ENCODE data around the gene ZBTB16.

ZBTB16 gene

GRCh38 chr11:114059278-114059983, at the start of gene ZBTB16:
ZBTB16 (plus strand) TSS chr11:114059711; CDS start chr11:114063301, 3,590 bp downstream.
- peak; percentile 48 to 97 (median 90) for DNase-seq

GRCh38 chr11:114010931-114011330, 48.6 kb upstream of the ZBTB16 start:
- DNase-seq = no peak

GRCh38 chr11:114011443-114011842, 48.1 kb upstream of the ZBTB16 start:
- no peak for DNase-seq

- DNase-seq = no peak
These were observed 44.4 kb upstream of the ZBTB16 start for GRCh38 chr11:114015117-114015516.

- DNase-seq = no peak
These were observed 42.5 kb upstream of the ZBTB16 start for GRCh38 chr11:114016986-114017385.

- no peak for DNase-seq
These were observed 41.8 kb upstream of the ZBTB16 start for GRCh38 chr11:114017723-114018122.

GRCh38 chr11:114019046-114019445, 40.5 kb upstream of the ZBTB16 start:
- DNase-seq = no peak

GRCh38 chr11:114019574-114019973, 39.9 kb upstream of the ZBTB16 start:
- no peak for DNase-seq

GRCh38 chr11:114025329-114025907, 34.1 kb upstream of the ZBTB16 start:
- DNase-seq = no peak

GRCh38 chr11:114026355-114026754, 33.2 kb upstream of the ZBTB16 start:
- DNase-seq = no peak

- peak in 17 of 58 donors; percentile 2 to 58 (median 20) for DNase-seq
These were observed 32.1 kb upstream of the ZBTB16 start for GRCh38 chr11:114027391-114027790.

- DNase-seq = no peak
These were observed 31.6 kb upstream of the ZBTB16 start for GRCh38 chr11:114027926-114028325.

GRCh38 chr11:114031246-114031966, 28.1 kb upstream of the ZBTB16 start:
- no peak for DNase-seq

GRCh38 chr11:114031967-114032320, 27.6 kb upstream of the ZBTB16 start:
- DNase-seq = no peak

GRCh38 chr11:114033066-114033465, 26.4 kb upstream of the ZBTB16 start:
- no peak for DNase-seq

- no peak for DNase-seq
These were observed 25.9 kb upstream of the ZBTB16 start for GRCh38 chr11:114033572-114033971.

- DNase-seq = no peak
These were observed 24.6 kb upstream of the ZBTB16 start for GRCh38 chr11:114034956-114035355.

GRCh38 chr11:114036147-114036811, 23.2 kb upstream of the ZBTB16 start:
- DNase-seq = peak in 52 of 58 donors; percentile 6 to 78 (median 51)

- no peak for DNase-seq
These were observed 22.6 kb upstream of the ZBTB16 start for GRCh38 chr11:114036958-114037357.

- no peak for DNase-seq
These were observed 20.0 kb upstream of the ZBTB16 start for GRCh38 chr11:114039551-114039950.

- no peak for DNase-seq
These were observed 18.8 kb upstream of the ZBTB16 start for GRCh38 chr11:114040706-114041211.

GRCh38 chr11:114042234-114042633, 17.3 kb upstream of the ZBTB16 start:
- DNase-seq = no peak

Data from anterior cingulate cortex (tissue), 58 donors.